Measurements from ENCODE around the gene ADGRG4. TPM values are rescaled to one million over a fixed set of nuclear protein-coding genes. Genes with fewer than 3 reads are reported as not detected.

ADGRG4 gene
- total RNA-seq, 1 experiment from 2014 or later, result not detected

- H3K79me2 ChIP-seq (ENCODE audit: low read length), result no peaks in the 10 kb centered on the region
- H3K4me3 ChIP-seq (ENCODE audit: low read length), result no peak overlapping the region
- ATAC-seq (peak; percentile 92), DNase-seq (peak; percentile 80)
- H3K4me1 ChIP-seq (ENCODE audit: insufficient read depth, low read length), result peaks cover 38% of the 10 kb centered on the region
- CTCF ChIA-PET, result no interaction called here
- no peak overlapping the region for H2AFZ ChIP-seq (ENCODE audit: low read length)
- H3K27ac ChIP-seq (ENCODE audit: low read length), result no peak overlapping the region
- no peak overlapping the region for H3K9ac ChIP-seq (ENCODE audit: low read length)
- no peaks in the 10 kb centered on the region for H3F3A ChIP-seq (ENCODE audit: low read length, unreplicated experiment)
- no peaks in the 10 kb centered on the region for H3K9me2 ChIP-seq (replicated peaks; ENCODE audit: low read length)
- H3K36me3 ChIP-seq (ENCODE audit: low read depth, low read length), result no peaks in the 10 kb centered on the region
- H3K4me2 ChIP-seq (ENCODE audit: low read length), result peak overlapping the region; percentile 27; the same call in 1 of the 2 replicates
- H3K27me3 ChIP-seq (ENCODE audit: low read length), result no peaks in the 10 kb centered on the region
- no peaks in the 10 kb centered on the region for H3K9me3 ChIP-seq (ENCODE audit: low read length)
- TF ChIP-seq EZH2 (IDR thresholded peaks at IDR 0.05; ENCODE audit: low read length, unreplicated experiment) (no peak), EZH2phosphoT487 (IDR thresholded peaks at IDR 0.05; ENCODE audit: borderline replicate concordance, low read length) (no peak)
- TF ChIP-seq, protein P1, sequence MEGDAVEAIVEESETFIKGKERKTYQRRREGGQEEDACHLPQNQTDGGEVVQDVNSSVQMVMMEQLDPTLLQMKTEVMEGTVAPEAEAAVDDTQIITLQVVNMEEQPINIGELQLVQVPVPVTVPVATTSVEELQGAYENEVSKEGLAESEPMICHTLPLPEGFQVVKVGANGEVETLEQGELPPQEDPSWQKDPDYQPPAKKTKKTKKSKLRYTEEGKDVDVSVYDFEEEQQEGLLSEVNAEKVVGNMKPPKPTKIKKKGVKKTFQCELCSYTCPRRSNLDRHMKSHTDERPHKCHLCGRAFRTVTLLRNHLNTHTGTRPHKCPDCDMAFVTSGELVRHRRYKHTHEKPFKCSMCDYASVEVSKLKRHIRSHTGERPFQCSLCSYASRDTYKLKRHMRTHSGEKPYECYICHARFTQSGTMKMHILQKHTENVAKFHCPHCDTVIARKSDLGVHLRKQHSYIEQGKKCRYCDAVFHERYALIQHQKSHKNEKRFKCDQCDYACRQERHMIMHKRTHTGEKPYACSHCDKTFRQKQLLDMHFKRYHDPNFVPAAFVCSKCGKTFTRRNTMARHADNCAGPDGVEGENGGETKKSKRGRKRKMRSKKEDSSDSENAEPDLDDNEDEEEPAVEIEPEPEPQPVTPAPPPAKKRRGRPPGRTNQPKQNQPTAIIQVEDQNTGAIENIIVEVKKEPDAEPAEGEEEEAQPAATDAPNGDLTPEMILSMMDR (conservative IDR thresholded peaks at IDR 0.05; ENCODE audit: low read depth, low read length), result no peak
- BruUV-seq (replicated peaks), result no TSS peak
- POLR2A ChIA-PET (ENCODE audit: unreplicated experiment), result interaction anchor here (0.5 kb wide), 1 partner anchor 43 kb away, joined by 5 read pairs; no protein-coding TSS in a partner anchor
- intact Hi-C loops (cut with micrococcal nuclease), result loop anchor here (1.0 to 5.0 kb wide), 2 partner anchors 34 to 56 kb away; partner anchors contain the start of gene BRS3
- no peaks in the 10 kb centered on the region for H4K20me1 ChIP-seq (ENCODE audit: low read length)
Observed at GRCh38 chrX:136453771-136454170, 153.0 kb downstream of the ADGRG4 start.

DNA sequence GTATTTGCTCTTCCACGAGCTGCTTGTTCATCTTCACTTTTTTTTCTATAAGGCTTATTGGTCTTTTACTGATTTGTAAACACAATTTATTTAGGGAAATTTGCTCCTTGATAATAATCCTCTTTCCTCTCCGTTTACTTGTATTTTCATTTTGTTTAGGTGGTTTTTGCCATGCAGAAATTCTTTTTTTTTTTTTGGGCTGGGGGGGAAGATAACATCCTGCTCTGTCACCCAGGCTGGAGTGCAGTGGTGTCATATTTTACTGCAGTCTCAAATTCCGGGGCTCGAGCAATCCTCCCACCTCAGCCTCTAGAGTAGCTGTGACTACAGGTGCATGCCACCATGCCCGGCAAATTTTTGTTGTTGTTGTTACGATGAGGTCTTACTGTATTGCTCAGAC, 155.4 kb downstream of the ADGRG4 start:
- Histone ChIP-seq H2AFZ (ENCODE audit: low read length) (no peak overlapping the region), H3K27ac (ENCODE audit: low read length) (no peak overlapping the region), H3K36me3 (ENCODE audit: low read depth, low read length) (no peaks in the 10 kb centered on the region), H3K79me2 (ENCODE audit: low read length) (no peaks in the 10 kb centered on the region), H3K27me3 (ENCODE audit: low read length) (no peaks in the 10 kb centered on the region), H3F3A (ENCODE audit: low read length, unreplicated experiment) (no peaks in the 10 kb centered on the region), H3K9me3 (ENCODE audit: low read length) (no peaks in the 10 kb centered on the region), H3K9ac (ENCODE audit: low read length) (no peak overlapping the region), H3K4me2 (ENCODE audit: low read length) (no peak overlapping the region), H3K4me1 (ENCODE audit: insufficient read depth, low read length) (peaks cover 27% of the 10 kb centered on the region), H3K4me3 (ENCODE audit: low read length) (no peak overlapping the region), H4K20me1 (ENCODE audit: low read length) (no peaks in the 10 kb centered on the region), H3K9me2 (replicated peaks; ENCODE audit: low read length) (no peaks in the 10 kb centered on the region)
- ChIA-PET POLR2A (ENCODE audit: unreplicated experiment) (no interaction called here), CTCF (no interaction called here)
- TF ChIP-seq, protein P1 (conservative IDR thresholded peaks at IDR 0.05; ENCODE audit: low read depth, low read length), result no peak
- TF ChIP-seq EZH2 (IDR thresholded peaks at IDR 0.05; ENCODE audit: low read length, unreplicated experiment), result no peak
- TF ChIP-seq EZH2phosphoT487 (IDR thresholded peaks at IDR 0.05; ENCODE audit: borderline replicate concordance, low read length), result no peak
- DNase-seq (no peak), ATAC-seq (no peak)
- intact Hi-C loops (cut with micrococcal nuclease), result no loop called here
- no TSS peak for BruUV-seq (replicated peaks)

GRCh38 chrX:136457303-136457917, 156.6 kb downstream of the ADGRG4 start:
- Histone ChIP-seq H3K4me3 (ENCODE audit: low read length) (no peak overlapping the region), H3K9ac (ENCODE audit: low read length) (no peak overlapping the region), H3F3A (ENCODE audit: low read length, unreplicated experiment) (no peaks in the 10 kb centered on the region), H3K79me2 (ENCODE audit: low read length) (no peaks in the 10 kb centered on the region), H3K9me2 (replicated peaks; ENCODE audit: low read length) (no peaks in the 10 kb centered on the region), H4K20me1 (ENCODE audit: low read length) (no peaks in the 10 kb centered on the region), H3K36me3 (ENCODE audit: low read depth, low read length) (no peaks in the 10 kb centered on the region), H3K4me1 (ENCODE audit: insufficient read depth, low read length) (peaks cover 27% of the 10 kb centered on the region), H3K27me3 (ENCODE audit: low read length) (no peaks in the 10 kb centered on the region), H3K9me3 (ENCODE audit: low read length) (no peaks in the 10 kb centered on the region), H3K4me2 (ENCODE audit: low read length) (no peak overlapping the region), H2AFZ (ENCODE audit: low read length) (no peak overlapping the region), H3K27ac (ENCODE audit: low read length) (no peak overlapping the region)
- DNase-seq (peak; percentile 19), ATAC-seq (no peak)
- intact Hi-C loops (cut with micrococcal nuclease), result no loop called here
- BruUV-seq (replicated peaks), result no TSS peak
- POLR2A ChIA-PET (ENCODE audit: unreplicated experiment), result no interaction called here
- CTCF ChIA-PET, result no interaction called here
- TF ChIP-seq EZH2 (IDR thresholded peaks at IDR 0.05; ENCODE audit: low read length, unreplicated experiment) (no peak), EZH2phosphoT487 (IDR thresholded peaks at IDR 0.05; ENCODE audit: borderline replicate concordance, low read length) (no peak)
- TF ChIP-seq, protein P1 (conservative IDR thresholded peaks at IDR 0.05; ENCODE audit: low read depth, low read length), result no peak

Data from PC-3 (cell line).